Fibroblast of villous mesenchyme (primary cell): ENCODE results near the gene PRF1. TPM values are rescaled to one million over a fixed set of nuclear protein-coding genes. Genes with fewer than 3 reads are reported as not detected.

ENCODE experiments used
- DNase-seq: peaks from one replicate; pipeline ENCODE4 v3.0.0-alpha.2; 2010; ENCODE audit warnings: low read depth
- H3K4me3 ChIP-seq: 2 replicates; pipeline ENCODE4 v1.5.1; 2011; ENCODE audit warnings: low read depth, mild to moderate bottlenecking, low read length
- total RNA-seq: library from RNA; depleted of rRNA; stranded (reverse); fragments of >200 nt; gene quantifications from 2 replicates; pipeline ENCODE4 v1.2.3, GENCODE V29; 2012
- TF ChIP-seq, protein P1 (sequence below): IDR thresholded peaks from 2 replicates; pipeline ENCODE4 v1.5.1; 2012; ENCODE audit warnings: low read depth, mild to moderate bottlenecking, low read length; ENCODE audit not compliant: insufficient read depth

PRF1 gene
- total RNA-seq, 1 donor = not detected

DNA sequence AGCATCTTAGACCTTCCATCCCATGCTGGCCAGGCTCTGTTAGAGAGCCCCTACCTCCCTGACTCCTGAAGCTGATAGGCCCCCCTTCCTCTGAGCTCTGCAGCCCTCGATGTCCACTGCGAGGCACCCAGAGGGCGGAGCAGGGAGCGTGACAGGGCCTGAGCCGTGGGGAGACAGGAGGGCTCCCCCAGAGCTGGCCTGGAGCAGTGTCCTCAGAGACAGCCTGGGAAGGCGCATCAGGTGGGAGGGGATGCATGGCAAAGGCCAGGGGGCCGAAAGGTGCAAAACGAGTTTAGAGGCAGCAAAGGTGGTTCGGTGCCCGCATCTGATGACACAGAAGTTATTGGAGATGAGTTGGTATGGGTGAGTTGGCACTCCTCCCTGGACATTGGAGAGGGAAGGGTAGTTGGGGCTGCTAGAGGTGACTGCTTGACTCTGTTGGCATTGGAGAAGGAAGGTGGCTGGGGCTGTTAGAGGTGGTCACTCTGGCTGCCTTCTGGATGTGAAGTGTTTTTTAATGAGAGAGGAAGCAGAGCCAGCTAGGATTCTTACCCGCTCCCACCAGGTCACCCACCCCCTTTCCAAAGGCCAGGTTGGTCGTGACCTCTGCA lies 53.1 kb downstream of the PRF1 start:
- DNase-seq = no peak
- H3K4me3 ChIP-seq = no peak overlapping the region
- TF ChIP-seq, protein P1, sequence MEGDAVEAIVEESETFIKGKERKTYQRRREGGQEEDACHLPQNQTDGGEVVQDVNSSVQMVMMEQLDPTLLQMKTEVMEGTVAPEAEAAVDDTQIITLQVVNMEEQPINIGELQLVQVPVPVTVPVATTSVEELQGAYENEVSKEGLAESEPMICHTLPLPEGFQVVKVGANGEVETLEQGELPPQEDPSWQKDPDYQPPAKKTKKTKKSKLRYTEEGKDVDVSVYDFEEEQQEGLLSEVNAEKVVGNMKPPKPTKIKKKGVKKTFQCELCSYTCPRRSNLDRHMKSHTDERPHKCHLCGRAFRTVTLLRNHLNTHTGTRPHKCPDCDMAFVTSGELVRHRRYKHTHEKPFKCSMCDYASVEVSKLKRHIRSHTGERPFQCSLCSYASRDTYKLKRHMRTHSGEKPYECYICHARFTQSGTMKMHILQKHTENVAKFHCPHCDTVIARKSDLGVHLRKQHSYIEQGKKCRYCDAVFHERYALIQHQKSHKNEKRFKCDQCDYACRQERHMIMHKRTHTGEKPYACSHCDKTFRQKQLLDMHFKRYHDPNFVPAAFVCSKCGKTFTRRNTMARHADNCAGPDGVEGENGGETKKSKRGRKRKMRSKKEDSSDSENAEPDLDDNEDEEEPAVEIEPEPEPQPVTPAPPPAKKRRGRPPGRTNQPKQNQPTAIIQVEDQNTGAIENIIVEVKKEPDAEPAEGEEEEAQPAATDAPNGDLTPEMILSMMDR = no peak

Other genes with a start within 250 kb of the PRF1 start
- gene LRRC20, start 220.1 kb downstream of the PRF1 start, total RNA-seq = 3.9 and 7.4 TPM in 2 replicates
- 43.2 and 58.7 TPM in 2 replicates for gene EIF4EBP2, start 198.6 kb downstream of the PRF1 start, total RNA-seq
- gene NODAL, start 161.1 kb downstream of the PRF1 start, total RNA-seq = not detected in 2 replicates
- 0.32 TPM in 1 of 2 replicates, not detected in the other for gene PALD1, start 124.0 kb downstream of the PRF1 start, total RNA-seq
- gene ADAMTS14, start 69.8 kb upstream of the PRF1 start, total RNA-seq = 0.86 and 1.6 TPM in 2 replicates
- not detected in 2 replicates for gene TBATA, start 182.6 kb upstream of the PRF1 start, total RNA-seq
- gene SGPL1, start 213.2 kb upstream of the PRF1 start, total RNA-seq = 50.9 and 54.4 TPM in 2 replicates